HG03039 (cell line): ENCODE results near the gene CNOT1.

ENCODE experiments used
- ATAC-seq: cut with Tn5 transposase; IDR thresholded peaks from one replicate; pipeline ENCODE4 v1.9.1; 2021; ENCODE audit warnings: mild to moderate bottlenecking, moderate library complexity; ENCODE audit not compliant: unreplicated experiment

Gene CNOT1

DNA sequence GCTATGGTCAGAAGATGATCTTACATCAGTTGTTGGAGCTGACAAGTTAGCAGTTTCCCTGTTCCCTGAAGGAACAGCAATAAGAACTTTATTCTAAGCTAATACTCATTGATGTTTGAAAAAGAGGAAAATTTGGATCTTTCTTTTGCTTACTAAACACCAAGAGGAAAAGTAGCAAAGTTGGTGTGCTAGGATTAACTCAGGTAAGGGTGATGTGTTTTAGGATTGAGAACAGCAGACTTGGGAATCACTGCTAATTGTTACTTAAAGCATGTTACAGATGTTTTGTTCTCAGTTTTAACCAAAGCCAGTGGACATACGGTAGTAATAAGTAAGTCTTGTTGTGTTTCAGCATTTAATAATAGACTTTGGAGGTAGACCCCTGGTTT, 110.7 kb downstream of the CNOT1 start:
- no peak for ATAC-seq

DNA sequence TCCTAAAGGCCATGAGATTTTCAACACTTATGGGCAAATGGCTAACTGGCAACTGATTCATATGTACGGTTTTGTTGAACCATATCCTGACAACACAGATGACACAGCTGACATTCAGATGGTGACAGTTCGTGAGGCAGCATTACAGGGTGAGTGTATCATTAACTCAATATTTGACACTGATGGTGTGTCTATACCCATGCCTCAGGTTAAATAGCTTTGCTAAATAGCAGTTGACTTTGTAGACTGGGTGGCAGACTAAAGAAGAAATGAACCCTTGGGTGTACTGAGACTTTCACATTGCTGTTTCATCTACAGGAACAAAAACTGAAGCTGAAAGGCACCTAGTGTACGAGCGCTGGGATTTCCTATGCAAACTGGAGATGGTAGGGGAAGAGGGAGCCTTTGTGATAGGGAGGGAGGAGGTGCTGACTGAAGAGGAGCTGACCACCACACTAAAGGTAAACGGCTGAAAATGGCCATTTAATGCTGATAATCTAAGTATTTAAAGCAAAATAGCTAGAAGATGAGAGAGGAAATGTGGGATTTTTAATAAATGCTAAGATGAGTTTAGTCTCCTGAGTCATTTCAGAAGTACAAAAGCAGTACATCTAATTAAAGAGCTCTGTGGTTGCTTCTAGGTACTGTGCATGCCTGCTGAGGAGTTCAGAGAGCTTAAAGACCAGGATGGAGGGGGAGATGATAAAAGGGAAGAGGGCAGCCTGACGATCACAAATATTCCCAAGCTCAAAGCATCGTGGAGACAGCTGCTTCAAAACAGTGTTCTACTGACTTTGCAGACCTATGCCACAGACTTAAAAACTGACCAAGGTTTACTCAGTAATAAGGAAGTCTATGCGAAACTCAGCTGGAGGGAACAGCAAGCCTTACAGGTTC, 111.3 kb downstream of the CNOT1 start:
- ATAC-seq, result peak; percentile 36

DNA sequence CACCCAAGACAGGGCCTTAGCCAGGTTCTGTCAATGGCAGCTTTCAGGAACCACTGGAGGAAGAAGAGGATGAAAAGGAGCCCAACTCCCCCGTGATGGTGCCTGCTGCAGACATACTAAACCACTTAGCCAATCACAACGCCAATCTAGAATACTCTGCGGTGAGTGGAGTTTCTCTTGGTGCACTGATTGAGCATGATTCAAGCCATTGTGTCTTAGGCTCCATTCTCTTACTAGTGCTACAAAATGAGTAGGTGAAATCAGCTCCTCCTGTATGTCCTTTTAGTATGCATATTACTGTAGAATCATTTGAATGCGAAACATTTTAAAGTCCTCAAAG, 112.9 kb downstream of the CNOT1 start:
- no peak for ATAC-seq

DNA sequence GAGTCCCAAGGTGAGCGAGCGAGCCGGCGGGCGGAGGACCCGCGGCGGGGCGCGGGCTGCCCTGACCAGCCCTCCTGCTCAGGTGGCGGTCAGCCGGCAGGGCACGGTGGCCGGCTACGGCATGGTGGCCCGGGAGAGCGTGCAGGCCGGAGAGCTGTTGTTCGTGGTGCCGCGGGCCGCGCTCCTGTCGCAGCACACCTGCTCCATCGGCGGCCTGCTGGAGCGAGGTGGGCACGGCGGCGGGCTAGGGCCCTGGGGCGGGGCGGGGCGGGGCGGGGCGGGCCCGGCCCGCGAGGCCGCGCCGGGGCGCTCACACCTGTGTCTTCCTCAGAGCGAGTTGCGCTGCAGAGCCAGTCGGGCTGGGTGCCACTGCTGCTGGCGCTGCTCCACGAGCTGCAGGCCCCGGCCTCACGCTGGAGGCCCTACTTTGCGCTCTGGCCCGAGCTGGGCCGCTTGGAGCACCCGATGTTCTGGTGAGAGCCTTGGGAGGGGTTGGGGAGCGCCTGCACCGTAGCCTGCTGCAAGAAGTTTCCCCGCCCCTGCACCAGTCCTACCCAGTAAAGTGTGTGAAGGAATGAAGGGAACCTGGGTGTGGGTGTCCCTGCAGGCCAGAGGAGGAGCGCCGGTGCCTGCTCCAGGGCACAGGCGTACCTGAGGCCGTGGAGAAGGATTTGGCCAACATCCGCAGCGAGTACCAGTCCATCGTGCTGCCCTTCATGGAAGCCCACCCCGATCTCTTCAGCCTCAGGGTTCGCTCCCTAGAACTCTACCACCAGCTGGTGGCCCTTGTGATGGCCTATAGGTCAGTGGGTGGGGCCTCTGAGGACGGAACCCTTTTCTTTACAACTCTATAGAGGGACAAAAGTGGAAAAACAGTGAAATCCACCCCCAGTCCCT, 113.5 kb downstream of the CNOT1 start:
- peak; percentile 19 for ATAC-seq

DNA sequence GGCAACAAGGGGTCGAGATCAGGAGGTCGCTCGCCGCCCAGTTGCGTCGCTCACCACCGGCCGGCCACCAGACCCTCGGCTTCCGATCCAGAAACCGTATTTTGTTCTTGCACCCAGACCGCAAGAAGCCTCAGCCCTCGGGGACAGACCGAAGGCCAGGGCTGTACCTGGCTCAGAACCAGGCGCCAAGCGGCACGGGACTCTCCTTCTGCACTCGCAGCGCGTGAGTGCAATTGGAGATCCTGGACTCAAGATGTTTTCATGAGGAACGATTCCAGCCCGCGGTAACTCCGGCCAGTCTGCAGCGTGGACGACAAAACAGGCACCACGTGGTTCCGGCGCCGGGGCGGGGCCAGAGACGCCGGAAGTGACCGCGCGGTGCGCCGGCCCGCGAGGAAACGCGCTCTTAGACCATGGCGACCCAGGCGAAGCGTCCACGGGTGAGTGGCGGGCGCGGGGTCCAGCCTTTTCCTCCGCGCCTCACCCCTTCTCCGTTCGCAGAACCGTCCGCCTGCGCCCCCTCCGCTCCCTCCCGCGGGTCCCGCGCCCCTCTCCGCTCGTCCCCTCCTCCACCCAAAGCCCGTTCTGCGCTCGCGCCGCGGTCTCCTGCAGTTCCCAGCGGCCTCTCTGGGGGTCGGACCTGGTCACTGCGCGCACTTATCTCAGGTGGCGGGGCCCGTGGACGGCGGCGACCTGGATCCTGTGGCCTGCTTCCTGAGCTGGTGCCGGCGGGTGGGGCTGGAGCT, 114.3 kb downstream of the CNOT1 start, which contains the start of gene SETD6:
SETD6 (plus strand) TSS at position 393 of the 746 bp plus-strand sequence; CDS start at position 414, 21 bp downstream.
- peak; percentile 66 for ATAC-seq

DNA sequence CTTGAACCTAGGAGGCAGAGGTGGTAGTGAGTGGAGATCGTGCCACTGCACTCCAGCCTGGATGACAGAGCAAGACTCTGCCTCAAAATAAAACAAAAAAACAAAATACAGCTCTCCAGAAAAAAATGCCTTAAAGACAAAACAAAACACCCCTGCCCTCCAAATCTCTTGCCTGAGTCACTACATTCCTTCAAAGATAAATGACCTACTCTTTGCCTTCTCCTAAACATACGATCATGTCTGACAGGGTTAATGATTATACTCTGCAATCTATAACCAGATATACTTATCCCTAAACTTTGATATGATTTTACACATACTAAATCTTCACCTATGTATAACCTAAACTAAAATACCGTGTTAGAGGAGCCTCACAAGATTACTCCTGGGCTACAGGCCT, 115.8 kb downstream of the CNOT1 start:
- ATAC-seq, result no peak

DNA sequence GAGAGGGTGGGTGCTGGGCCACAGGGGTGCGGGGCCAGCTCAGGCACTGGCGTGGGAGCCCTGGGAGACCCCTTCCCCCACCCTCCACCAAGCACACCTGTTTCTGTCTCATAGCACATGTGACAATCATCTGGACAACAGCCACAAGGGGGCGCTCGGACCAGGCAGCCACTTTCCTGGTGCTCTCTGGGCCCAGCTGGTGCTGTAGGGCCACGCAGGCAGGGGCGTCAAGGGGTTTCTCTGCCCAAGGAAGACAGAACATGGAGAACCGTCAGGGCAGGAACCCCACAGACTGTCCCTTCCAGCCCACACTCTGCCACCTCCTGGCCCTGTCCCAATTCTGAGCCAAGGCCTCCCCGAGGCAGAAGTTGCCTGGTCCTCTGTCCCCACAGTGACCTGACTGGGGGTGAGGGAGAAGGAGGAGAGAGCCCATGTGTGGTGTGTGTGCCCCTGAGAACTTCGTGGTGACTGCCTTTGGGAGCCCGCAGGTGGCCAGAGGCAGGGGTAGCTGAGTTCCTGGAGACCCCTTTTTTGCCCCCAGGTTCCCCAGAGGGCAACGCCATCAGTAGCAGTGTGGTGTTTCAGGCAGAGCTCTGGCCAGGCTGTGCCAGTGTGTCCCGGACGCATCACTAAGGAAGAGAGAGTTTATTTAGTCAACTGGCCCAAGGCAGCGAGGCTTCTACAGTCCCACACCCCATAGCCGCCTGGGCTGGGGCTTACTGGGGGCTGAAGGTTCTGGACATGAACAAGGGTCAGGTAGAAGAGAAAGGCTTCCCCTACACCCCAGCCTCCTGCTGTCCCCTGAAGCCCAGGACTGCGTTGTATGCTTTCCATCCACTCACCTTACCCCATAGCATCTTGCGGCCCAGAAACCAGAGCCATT, 117.5 kb downstream of the CNOT1 start:
- peak; percentile 33 for ATAC-seq

DNA sequence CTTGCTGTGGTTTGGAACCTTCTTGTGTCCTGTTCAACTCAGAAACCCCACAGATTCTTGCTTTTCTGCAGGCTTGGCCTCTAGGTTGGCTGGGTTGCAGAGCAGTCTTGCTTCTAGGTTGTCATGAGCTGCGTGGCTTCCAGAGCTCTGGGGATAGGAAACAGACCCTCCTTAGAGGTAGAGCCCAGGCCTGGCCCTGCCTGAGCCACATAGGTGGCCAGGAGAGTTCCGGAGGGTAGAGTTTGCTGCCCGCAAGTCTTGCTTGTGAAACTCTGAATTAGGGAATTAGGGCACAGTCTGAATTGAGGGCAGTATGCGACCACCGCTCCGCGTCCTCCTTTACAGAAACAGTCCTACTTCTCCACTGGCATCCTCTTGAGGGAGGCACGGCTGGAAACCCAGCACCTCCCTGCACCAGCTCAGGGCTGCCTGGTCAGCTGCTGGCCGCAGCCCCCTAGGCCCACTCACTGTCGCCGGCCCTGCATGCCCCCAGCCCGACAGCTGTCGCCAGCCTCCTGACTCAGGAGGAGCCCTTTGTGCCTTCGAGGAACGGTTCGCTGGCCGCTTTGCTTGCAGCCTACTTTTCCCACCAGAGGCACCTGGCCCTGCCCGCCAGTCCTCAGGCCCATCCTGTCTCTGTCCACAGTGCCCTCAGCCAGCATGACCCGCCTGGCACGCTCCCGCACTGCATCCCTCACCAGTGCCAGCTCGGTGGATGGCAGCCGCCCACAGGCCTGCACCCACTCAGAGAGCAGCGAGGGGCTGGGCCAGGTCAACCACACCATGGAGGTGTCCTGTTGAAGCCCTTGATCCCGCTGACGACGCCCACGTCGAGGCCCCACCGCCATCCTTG, 118.6 kb downstream of the CNOT1 start:
- no peak for ATAC-seq

DNA sequence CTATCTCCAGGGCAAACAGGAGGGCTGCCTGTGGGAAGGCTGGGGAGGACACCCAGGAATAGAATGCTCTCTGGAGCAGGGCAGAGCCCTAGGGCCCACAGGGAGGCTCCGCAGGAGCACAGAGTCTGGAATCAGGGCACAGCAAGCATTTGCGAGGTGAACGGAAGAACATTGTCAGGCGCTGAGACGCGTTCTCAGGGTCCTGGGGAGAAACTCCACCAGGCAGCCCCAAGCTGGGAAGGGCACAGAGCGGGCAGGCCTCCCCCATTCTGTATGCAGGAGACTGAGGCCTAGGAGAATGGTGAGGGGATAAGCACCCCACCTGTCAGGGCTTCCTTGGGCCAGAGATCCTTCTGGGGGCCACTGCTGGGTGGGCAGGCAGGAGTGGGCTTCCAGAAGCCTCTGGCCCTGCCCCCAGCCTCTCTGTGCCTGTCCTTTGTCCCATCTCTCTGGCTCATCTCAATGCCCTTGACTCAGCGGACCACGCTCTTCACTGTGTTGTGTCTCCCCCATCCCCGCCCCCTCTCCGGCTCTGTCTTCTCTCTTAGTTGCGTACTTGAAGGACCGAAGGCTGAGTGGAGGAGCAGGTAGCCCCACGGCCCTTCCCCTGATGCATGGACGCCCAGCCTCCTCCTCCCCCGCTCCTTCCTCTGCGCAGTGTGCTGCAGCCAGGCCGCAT, 119.4 kb downstream of the CNOT1 start:
- ATAC-seq, result no peak

DNA sequence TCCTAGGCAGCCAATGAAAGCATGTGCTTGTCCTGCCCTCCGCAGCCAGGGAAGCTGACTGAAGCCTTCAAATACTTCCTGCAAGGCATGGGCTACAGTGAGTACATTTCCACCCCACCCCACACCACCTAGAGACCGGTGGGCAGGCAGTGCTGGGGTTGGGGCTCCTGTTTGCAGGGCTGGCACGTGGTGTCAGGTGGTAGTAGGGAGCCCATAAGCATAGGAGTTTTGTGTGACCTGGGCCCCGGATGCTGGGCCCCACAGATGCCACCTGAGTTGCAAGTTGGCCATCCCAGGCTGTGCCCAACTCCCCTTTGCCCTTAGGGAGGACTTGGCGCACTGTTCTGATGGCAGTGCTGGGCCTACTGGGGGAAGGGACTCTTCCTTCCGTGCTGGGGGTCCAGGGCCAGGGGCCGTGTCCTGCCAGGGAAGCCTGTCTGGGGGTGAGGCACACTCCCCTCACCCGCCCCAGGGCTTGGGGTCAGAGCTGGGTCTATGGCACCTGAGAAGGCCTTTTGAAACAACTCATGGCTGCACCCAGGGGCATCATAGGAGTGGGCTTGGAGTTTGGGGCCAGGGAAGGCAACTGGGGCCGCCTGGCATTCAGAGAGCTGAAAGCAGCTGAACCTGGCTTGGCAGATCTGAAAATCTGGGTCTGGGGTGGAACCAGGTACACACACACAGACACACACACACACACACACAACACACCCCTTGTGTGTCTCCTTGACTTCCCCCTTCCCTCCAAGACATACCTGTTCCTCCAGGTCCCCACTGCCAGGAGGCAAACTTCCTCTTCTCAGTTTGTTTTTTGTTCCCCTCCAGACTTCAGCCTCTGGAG, 120.2 kb downstream of the CNOT1 start:
- no peak for ATAC-seq

DNA sequence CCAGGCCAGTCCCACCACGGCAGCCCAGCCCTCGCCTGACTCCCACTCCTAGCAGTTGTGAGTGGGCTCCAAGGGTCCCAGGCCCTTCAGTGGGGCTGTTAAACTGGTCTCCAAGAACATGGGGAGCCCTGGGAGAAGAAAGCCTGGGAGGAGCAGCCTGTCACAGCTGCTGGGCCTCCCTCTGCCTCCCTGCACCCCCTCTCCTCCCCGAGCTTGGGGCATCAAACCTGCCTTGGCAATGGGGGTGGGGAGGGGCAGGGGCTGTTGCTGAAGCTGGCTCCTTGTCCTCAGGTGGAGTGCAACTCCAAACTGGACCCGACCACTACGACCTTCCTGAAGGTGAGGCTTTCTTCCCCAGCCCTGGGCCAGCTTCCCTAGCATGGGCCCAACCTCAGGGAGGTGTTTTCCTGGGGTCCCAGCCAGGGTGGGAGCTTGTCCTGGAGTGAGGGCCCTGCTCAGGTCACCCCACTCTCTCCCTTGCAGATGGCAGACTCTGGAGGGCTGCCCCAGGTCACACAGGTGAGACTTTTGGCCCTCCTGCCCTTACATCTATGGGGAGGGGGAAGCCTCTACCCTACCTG, 120.9 kb downstream of the CNOT1 start:
- no peak for ATAC-seq

DNA sequence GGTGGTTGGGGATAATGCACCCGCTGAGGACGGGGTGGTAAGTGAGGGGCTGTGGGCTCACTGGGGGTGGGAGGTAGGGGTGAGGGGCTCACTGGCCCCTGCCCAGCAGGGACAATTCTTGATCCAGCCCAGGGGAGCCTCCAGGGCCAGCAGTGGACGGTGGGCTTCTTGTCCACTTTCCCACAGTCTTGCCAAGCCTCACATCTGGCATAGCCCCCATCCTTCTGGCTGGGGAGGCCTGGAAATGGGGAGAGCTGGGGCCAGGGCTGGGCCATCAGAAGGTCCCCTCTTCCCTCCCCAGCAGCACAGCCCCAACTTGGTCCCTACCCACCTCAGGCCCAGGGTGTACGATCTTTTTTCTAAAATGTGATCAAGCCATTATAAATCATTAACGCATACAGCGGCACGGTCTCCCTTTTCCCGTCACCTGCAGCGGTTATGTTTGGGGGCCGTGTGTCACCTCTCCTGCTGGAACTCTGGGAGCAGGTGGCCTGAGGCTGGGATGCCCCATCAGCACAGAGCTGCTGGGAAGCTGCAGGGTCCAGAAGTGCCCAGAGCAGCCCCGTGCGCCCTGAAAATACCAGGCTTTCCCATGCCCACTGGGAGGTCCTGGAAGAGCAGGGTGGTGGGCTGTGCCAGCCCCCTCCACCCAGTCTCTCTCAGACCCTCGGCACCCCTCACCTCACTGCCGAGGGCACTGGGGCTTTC, 121.5 kb downstream of the CNOT1 start:
- ATAC-seq, result no peak

DNA sequence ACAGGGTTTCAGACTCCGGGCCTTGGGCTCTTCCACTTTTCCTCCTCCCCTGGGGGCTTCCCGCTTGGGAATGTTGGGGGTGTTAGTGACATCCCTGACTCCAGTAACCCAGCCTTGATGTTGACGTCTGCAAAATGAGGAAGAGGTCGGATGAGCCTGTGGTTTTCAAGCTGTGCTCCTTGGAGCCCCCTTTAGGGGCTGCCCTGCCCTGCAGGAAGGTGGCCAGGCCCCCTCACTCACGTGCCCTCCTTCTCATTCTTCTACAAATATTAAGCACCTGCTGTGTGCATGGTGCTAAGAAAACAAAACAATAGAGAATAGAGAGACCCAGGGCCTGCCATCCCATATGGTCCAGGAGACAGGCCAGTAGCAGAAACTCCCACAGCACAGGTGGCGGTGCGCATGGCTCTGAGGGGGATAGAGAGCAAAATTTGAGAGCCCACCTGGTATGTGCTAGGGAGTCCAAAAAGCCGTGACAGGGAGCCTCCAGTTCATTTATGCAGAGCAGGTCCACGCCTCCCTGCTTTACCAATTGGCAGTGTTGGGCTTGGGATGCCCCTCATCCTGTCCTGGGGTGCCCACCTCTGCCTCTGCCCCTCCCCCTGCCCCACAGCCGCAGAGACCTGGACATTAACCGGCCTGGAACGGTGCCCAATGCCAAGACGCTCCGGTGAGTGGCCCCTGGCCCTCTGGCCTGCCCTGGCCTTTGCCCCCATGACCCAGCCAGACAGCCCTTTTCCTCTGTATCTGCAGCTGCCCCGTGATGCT, 122.2 kb downstream of the CNOT1 start:
- ATAC-seq, result no peak

DNA sequence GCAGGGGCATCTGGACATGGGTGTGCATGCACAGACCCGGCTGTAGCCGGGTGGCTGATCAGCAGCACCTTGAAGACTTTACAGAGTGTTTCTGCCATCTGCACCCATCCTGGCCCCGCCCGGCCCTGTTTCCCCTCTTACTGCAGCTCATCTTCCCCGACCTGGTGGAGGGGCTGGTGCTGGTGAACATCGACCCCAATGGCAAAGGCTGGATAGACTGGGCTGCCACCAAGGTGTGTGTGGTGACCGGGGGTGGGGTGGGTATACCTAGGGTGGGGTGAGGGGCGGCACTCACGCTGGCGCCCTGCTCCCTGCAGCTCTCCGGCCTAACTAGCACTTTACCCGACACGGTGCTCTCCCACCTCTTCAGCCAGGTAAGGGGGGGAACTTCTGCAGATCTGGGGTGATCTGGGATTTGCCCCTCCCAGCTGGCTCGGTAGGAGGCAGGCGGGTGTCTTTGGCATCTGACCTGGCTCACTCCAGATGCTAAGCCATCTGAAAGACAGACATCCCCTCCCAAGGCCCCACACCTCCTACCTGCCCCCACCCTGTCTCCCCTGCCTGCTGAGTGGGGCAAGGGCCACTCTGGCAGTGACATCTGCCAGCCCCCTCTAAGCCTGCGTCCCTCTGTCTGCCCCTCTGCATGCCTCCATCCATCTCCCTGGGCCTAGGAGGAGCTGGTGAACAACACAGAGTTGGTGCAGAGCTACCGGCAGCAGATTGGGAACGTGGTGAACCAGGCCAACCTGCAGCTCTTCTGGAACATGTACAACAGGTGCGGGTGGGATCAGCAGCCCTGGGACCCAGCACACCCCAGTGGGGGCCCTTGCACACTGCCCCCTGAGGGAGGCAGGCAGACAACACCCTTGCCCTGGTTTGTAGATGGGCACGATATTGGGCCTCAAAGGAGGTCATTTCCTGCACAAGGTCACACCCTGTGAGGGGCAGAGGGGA, 123.1 kb downstream of the CNOT1 start:
- no peak for ATAC-seq
